Measurements from ENCODE around the gene WIPF1.

The WIPF1 gene

GRCh38 chr2:174634130-174635014, 36.8 kb upstream of the WIPF1 start:
- Histone ChIP-seq H4K20me1 (ENCODE audit: insufficient read depth, low read length) (no peaks in the 10 kb centered on the region), H3K4me2 (ENCODE audit: low read length) (peak overlapping the region; percentile 94), H3K4me3 (ENCODE audit: low read length) (peak overlapping the region; percentile 79), H3K79me2 (ENCODE audit: low read length) (peaks cover 20% of the 10 kb centered on the region), H3K27ac (ENCODE audit: low read length) (peak overlapping the region; percentile 69), H3K36me3 (replicated peaks; ENCODE audit: low read depth, low read length) (peaks cover 15% of the 10 kb centered on the region), H3K9ac (ENCODE audit: low read length) (peak overlapping the region; percentile 78), H2AFZ (ENCODE audit: low read depth, low read length) (peak overlapping the region; percentile 75), H3K27me3 (ENCODE audit: low read depth, low read length) (no peaks in the 10 kb centered on the region), H3K4me1 (ENCODE audit: low read length) (peaks cover 39% of the 10 kb centered on the region), H3K9me3 (ENCODE audit: insufficient read depth, low read length) (no peaks in the 10 kb centered on the region)
- TF ChIP-seq CTCF (IDR thresholded peaks at IDR 0.05; ENCODE audit: low read depth, low read length) (peak; percentile 42; the same call in 1 of the 2 replicates), EZH2phosphoT487 (IDR thresholded peaks at IDR 0.05; ENCODE audit: low read depth) (no peak)

- no peak for TF ChIP-seq CTCF (IDR thresholded peaks at IDR 0.05; ENCODE audit: low read depth, low read length)
- no peak for TF ChIP-seq EZH2phosphoT487 (IDR thresholded peaks at IDR 0.05; ENCODE audit: low read depth)
- H3K79me2 ChIP-seq (ENCODE audit: low read length) = peaks cover 20% of the 10 kb centered on the region
- peak overlapping the region; percentile 79 for H3K4me3 ChIP-seq (ENCODE audit: low read length)
- peaks cover 39% of the 10 kb centered on the region for H3K4me1 ChIP-seq (ENCODE audit: low read length)
- H3K27me3 ChIP-seq (ENCODE audit: low read depth, low read length) = no peaks in the 10 kb centered on the region
- H3K4me2 ChIP-seq (ENCODE audit: low read length) = peak overlapping the region; percentile 94
- peak overlapping the region; percentile 78 for H3K9ac ChIP-seq (ENCODE audit: low read length)
- H3K9me3 ChIP-seq (ENCODE audit: insufficient read depth, low read length) = no peaks in the 10 kb centered on the region
- no peaks in the 10 kb centered on the region for H4K20me1 ChIP-seq (ENCODE audit: insufficient read depth, low read length)
- H3K36me3 ChIP-seq (replicated peaks; ENCODE audit: low read depth, low read length) = peaks cover 20% of the 10 kb centered on the region
- H2AFZ ChIP-seq (ENCODE audit: low read depth, low read length) = peak overlapping the region; percentile 75
- H3K27ac ChIP-seq (ENCODE audit: low read length) = peak overlapping the region; percentile 69
Observed at GRCh38 chr2:174633623-174633930, 36.0 kb upstream of the WIPF1 start.

- H3K4me3 ChIP-seq (ENCODE audit: low read length) = peak overlapping the region; percentile 79
- H2AFZ ChIP-seq (ENCODE audit: low read depth, low read length) = peak overlapping the region; percentile 75
- peaks cover 20% of the 10 kb centered on the region for H3K79me2 ChIP-seq (ENCODE audit: low read length)
- no peaks in the 10 kb centered on the region for H3K9me3 ChIP-seq (ENCODE audit: insufficient read depth, low read length)
- H3K27me3 ChIP-seq (ENCODE audit: low read depth, low read length) = no peaks in the 10 kb centered on the region
- no peaks in the 10 kb centered on the region for H4K20me1 ChIP-seq (ENCODE audit: insufficient read depth, low read length)
- no peak for TF ChIP-seq EZH2phosphoT487 (IDR thresholded peaks at IDR 0.05; ENCODE audit: low read depth)
- no peak for TF ChIP-seq CTCF (IDR thresholded peaks at IDR 0.05; ENCODE audit: low read depth, low read length)
- peaks cover 39% of the 10 kb centered on the region for H3K4me1 ChIP-seq (ENCODE audit: low read length)
- peak overlapping the region; percentile 94 for H3K4me2 ChIP-seq (ENCODE audit: low read length)
- H3K36me3 ChIP-seq (replicated peaks; ENCODE audit: low read depth, low read length) = peaks cover 25% of the 10 kb centered on the region
- peak overlapping the region; percentile 78 for H3K9ac ChIP-seq (ENCODE audit: low read length)
- peak overlapping the region; percentile 69 for H3K27ac ChIP-seq (ENCODE audit: low read length)
Observed at GRCh38 chr2:174632841-174633622, 35.4 kb upstream of the WIPF1 start.

Data from OCI-LY3 (cell line).